HCT116 (cell line): ENCODE data around the gene OR2A12. TPM values are rescaled to one million over a fixed set of nuclear protein-coding genes. Genes with fewer than 3 reads are reported as not detected.

ENCODE experiments used
- ATAC-seq: fragments of 200-7000 bp; cut with Tn5 transposase; 2 replicates; pipeline ENCODE4 v1.9.1; 2020; ENCODE audit warnings: mild to moderate bottlenecking, moderate library complexity
- BruUV-seq: library from RNA; stranded (reverse); fragments of 400-500 nt; replicated peaks from 2 replicates; lab custom pipeline; 2021; lab: Mats Ljungman, UMichigan
- CTCF ChIA-PET: fragments of 300-600 bp; sonication (Branson Sonifier 250); formaldehyde crosslinking; loops from one replicate; lab custom pipeline; 2021; ENCODE audit warnings: antibody characterized with exemption; lab: Charles Lee
- POLR2A ChIA-PET: fragments of 300-600, 350-600 bp; sonication (Branson Sonifier 250); formaldehyde crosslinking; loops from one replicate; lab custom pipeline; 2021; ENCODE audit warnings: antibody characterized with exemption; lab: Charles Lee
- RAD21 ChIA-PET, 2 experiments: fragments of 300-600 bp; sonication (Branson Sonifier 250); formaldehyde crosslinking; loops; one replicate each; lab custom pipeline; 2023; ENCODE audit warnings: low total read pairs in 2 of 2; ENCODE audit not compliant: uncharacterized antibody in 2 of 2, unreplicated experiment in 2 of 2, low non-redundant PET in 1 of 2; lab: Charles Lee
- DNase-seq: peaks from one replicate; pipeline ENCODE4 v3.0.0-alpha.2; 2010; ENCODE audit warnings: low read depth, low spot score
- H2AFZ ChIP-seq: fragments of 200-600 bp; shearing (Covaris generic), sonication (generic); 2 replicates; pipeline ENCODE4 v1.6.1; 2017; ENCODE audit warnings: low read depth, mixed run types, mixed read lengths, antibody characterized with exemption, low read length; ENCODE audit not compliant: poor library complexity, severe bottlenecking
- H3K27ac ChIP-seq: 2 replicates; pipeline ENCODE4 v1.5.1; 2012; ENCODE audit warnings: low read depth, low read length
- H3K27me3 ChIP-seq: fragments of 200-600 bp; sonication (generic); 2 replicates; pipeline ENCODE4 v1.6.1; 2016; ENCODE audit warnings: mixed run types, low read length, mixed read lengths; ENCODE audit not compliant: insufficient read depth
- H3K36me3 ChIP-seq, 2 experiments: fragments of 200-500 bp in 1 of 2; fragments of 200-600 bp in 1 of 2; sonication (Bioruptor generic) in 1 of 2; sonication (generic) in 1 of 2; 2 replicates each; pipeline versions ENCODE4 v1.5.1 to v1.6.1; 2014 to 2016; ENCODE audit warnings: low read length in 2 of 2, inconsistent platforms in 1 of 2, mixed read lengths in 1 of 2, mixed run types in 1 of 2; ENCODE audit not compliant: insufficient read depth in 2 of 2, control insufficient read depth in 1 of 2
- H3K4me1 ChIP-seq, 2 experiments: fragments of 200-600 bp in 1 of 2; sonication (generic) in 1 of 2; 2 replicates each; pipeline versions ENCODE4 v1.5.1 to v1.6.1; 2012 to 2017; ENCODE audit warnings: low read length in 2 of 2, inconsistent platforms in 1 of 2, mild to moderate bottlenecking in 1 of 2, mixed read lengths in 1 of 2, mixed run types in 1 of 2, moderate library complexity in 1 of 2; ENCODE audit not compliant: insufficient read depth in 2 of 2, control insufficient read depth in 1 of 2
- H3K4me2 ChIP-seq: fragments of 200-600 bp; sonication (generic); 2 replicates; pipeline ENCODE4 v1.6.1; 2017; ENCODE audit warnings: mixed run types, low read length, mixed read lengths
- H3K4me3 ChIP-seq, 2 experiments: fragments of 200-600 bp in 1 of 2; sonication (generic) in 1 of 2; replicated peaks in 1 of 2; 2 replicates each; pipeline ENCODE4 v1.5.1; 2011 to 2016; ENCODE audit warnings: low read length in 2 of 2, control low read depth in 1 of 2, low read depth in 1 of 2, mild to moderate bottlenecking in 1 of 2, mixed read lengths in 1 of 2, mixed run types in 1 of 2
- H3K79me2 ChIP-seq: fragments of 200-600 bp; sonication (generic); 2 replicates; pipeline ENCODE4 v1.6.1; 2017; ENCODE audit warnings: mild to moderate bottlenecking, mixed run types, low read length, moderate library complexity, mixed read lengths; ENCODE audit not compliant: insufficient read depth
- H3K9ac ChIP-seq: fragments of 200-600 bp; sonication (generic); 2 replicates; pipeline ENCODE4 v1.6.1; 2016; ENCODE audit warnings: low read length, mixed read lengths
- H3K9me2 ChIP-seq: fragments of 200-600 bp; sonication (generic), shearing (Covaris generic); 2 replicates; pipeline ENCODE4 v1.6.1; 2017; ENCODE audit warnings: mixed run types, mild to moderate bottlenecking, moderate library complexity; ENCODE audit not compliant: insufficient read depth
- H3K9me3 ChIP-seq, 2 experiments: fragments of 200-500 bp in 1 of 2; fragments of 200-600 bp in 1 of 2; sonication (Bioruptor generic) in 1 of 2; sonication (generic) in 1 of 2; 2 replicates each; pipeline ENCODE4 v1.6.1; 2014 to 2017; ENCODE audit warnings: low read length in 2 of 2, mixed read lengths in 2 of 2, inconsistent platforms in 1 of 2, low read depth in 1 of 2, mild to moderate bottlenecking in 1 of 2, mixed run types in 1 of 2, moderate library complexity in 1 of 2; ENCODE audit not compliant: control insufficient read depth in 1 of 2, insufficient read depth in 1 of 2
- H4K20me1 ChIP-seq: fragments of 200-600 bp; sonication (generic), shearing (Covaris generic); 2 replicates; pipeline ENCODE4 v1.6.1; 2017; ENCODE audit warnings: mixed run types, mild to moderate bottlenecking, moderate library complexity; ENCODE audit not compliant: insufficient read depth
- CTCF ChIP-seq, 3 experiments: fragments of 200-600 bp in 1 of 3; sonication (generic) in 1 of 3; IDR thresholded peaks in 2 of 3; conservative IDR thresholded peaks in 1 of 3; 2 replicates each; pipeline ENCODE4 v1.5.1; 2012 to 2017; ENCODE audit warnings: low read depth in 2 of 3, low read length in 2 of 3, antibody characterized with exemption in 1 of 3, borderline replicate concordance in 1 of 3, control low read depth in 1 of 3, mild to moderate bottlenecking in 1 of 3, mixed read lengths in 1 of 3, mixed run types in 1 of 3, moderate library complexity in 1 of 3; ENCODE audit not compliant: insufficient read depth in 1 of 3
- EGR1 ChIP-seq: IDR thresholded peaks from 2 replicates; pipeline ENCODE4 v1.6.1; 2012; ENCODE audit warnings: low read depth
- ELF1 ChIP-seq: IDR thresholded peaks from 2 replicates; pipeline ENCODE4 v1.6.1; 2012; ENCODE audit warnings: low read depth, borderline replicate concordance
- EZH2 ChIP-seq: fragments of 200-600 bp; sonication (generic); IDR thresholded peaks from 2 replicates; pipeline ENCODE4 v1.6.1; 2017; ENCODE audit warnings: antibody characterized with exemption, mixed run types
- EZH2phosphoT487 ChIP-seq: fragments of 200-600 bp; IDR thresholded peaks from 2 replicates; pipeline ENCODE4 v1.6.1; 2018; ENCODE audit warnings: antibody characterized with exemption, borderline replicate concordance
- FOSL1 ChIP-seq: IDR thresholded peaks from 2 replicates; pipeline ENCODE4 v1.6.1; 2012; ENCODE audit warnings: low read depth
- JUND ChIP-seq: IDR thresholded peaks from 2 replicates; pipeline ENCODE4 v1.6.1; 2012
- POLR2A ChIP-seq: IDR thresholded peaks from 2 replicates; pipeline ENCODE4 v1.7.0; 2011; ENCODE audit warnings: borderline replicate concordance; ENCODE audit not compliant: insufficient read depth, insufficient read length; ENCODE audit errors: extremely low read depth
- RAD21 ChIP-seq: IDR thresholded peaks from 2 replicates; pipeline ENCODE4 v1.6.1; 2012; ENCODE audit warnings: low read depth, mild to moderate bottlenecking
- SIN3A ChIP-seq: IDR thresholded peaks from 2 replicates; pipeline ENCODE4 v1.6.1; 2012; ENCODE audit warnings: low read depth
- SP1 ChIP-seq: IDR thresholded peaks from 2 replicates; pipeline ENCODE4 v1.6.1; 2012; ENCODE audit warnings: low read depth
- SRF ChIP-seq: IDR thresholded peaks from 2 replicates; pipeline ENCODE4 v1.6.1; 2012; ENCODE audit warnings: low read depth
- TCF7L2 ChIP-seq: IDR thresholded peaks from 2 replicates; pipeline ENCODE4 v1.7.0; 2011; ENCODE audit warnings: borderline replicate concordance, inconsistent platforms; ENCODE audit not compliant: insufficient read depth, insufficient read length; ENCODE audit errors: extremely low read depth
- ZNF274 ChIP-seq: fragments of 200-500 bp; sonication (Bioruptor generic); IDR thresholded peaks from 2 replicates; pipeline ENCODE4 v1.6.1; 2014; ENCODE audit warnings: mild to moderate bottlenecking, low read depth, low read length, inconsistent platforms
- intact Hi-C: fragments of 100-400 bp; cut with micrococcal nuclease; formaldehyde crosslinking; loops from 2 replicates; pipeline ENCODE4 v1.10.0; 2022
- total RNA-seq: library from RNA; stranded (reverse); gene quantifications from one replicate; pipeline ENCODE4 v1.2.1, GENCODE V29; 2021; ENCODE audit not compliant: unreplicated experiment
- TF ChIP-seq, protein P1 (sequence below): IDR thresholded peaks from 2 replicates; pipeline ENCODE4 v1.6.1; 2012
- TF ChIP-seq, protein P2 (sequence below): IDR thresholded peaks from 2 replicates; pipeline ENCODE4 v1.6.1; 2012

Gene OR2A12
- total RNA-seq, 1 experiment from 2014 or later, result not detected

DNA sequence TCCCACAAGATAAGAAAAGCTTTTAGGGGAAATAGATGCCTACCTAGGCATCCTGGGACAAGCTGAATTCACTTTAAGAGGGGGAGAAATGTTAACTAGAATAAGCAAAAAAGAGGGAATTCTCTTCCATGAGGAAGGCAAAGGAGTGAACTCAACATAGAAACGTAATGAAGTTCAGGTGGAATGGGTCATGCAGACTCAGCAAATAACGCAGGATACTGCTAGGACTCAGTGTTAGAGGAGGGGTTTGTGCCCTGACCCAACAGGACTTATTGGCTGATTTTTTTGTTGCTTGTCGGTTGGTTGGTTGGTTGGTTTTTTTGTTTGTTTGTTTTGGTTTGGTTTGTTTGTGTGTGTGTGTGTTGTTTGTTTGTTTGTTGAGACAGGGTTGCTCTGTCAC lies 46.2 kb downstream of the OR2A12 start:
- no peaks in the 10 kb centered on the region for H3K9me3 ChIP-seq
- no peak overlapping the region for H3K9ac ChIP-seq
- ChIA-PET POLR2A (no interaction called here), CTCF (no interaction called here), RAD21 (no interaction called here)
- intact Hi-C loops, result no loop called here
- no peaks in the 10 kb centered on the region for H3K9me2 ChIP-seq
- DNase-seq, result no peak
- no peak overlapping the region for H3K27ac ChIP-seq
- H4K20me1 ChIP-seq, result no peaks in the 10 kb centered on the region
- no TSS peak for BruUV-seq
- TF ChIP-seq TCF7L2 (no peak), ELF1 (no peak), RAD21 (no peak), EGR1 (no peak), JUND (no peak), ZNF274 (no peak), SIN3A (no peak), FOSL1 (no peak), SRF (no peak), POLR2A (no peak), EZH2 (no peak), EZH2phosphoT487 (no peak), SP1 (no peak), CTCF (IDR thresholded peaks at IDR 0.05 in 2 of 3, conservative IDR thresholded peaks at IDR 0.05 in 1 of 3; ENCODE audit: borderline replicate concordance in 1 of 3, insufficient read depth in 1 of 3, low read depth in 2 of 3, low read length in 2 of 3) (no peak)
- TF ChIP-seq, protein P1, sequence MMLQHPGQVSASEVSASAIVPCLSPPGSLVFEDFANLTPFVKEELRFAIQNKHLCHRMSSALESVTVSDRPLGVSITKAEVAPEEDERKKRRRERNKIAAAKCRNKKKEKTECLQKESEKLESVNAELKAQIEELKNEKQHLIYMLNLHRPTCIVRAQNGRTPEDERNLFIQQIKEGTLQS, result no peak
- TF ChIP-seq, protein P2, sequence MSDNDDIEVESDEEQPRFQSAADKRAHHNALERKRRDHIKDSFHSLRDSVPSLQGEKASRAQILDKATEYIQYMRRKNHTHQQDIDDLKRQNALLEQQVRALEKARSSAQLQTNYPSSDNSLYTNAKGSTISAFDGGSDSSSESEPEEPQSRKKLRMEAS, result no peak
- H3K4me2 ChIP-seq, result no peak overlapping the region
- no peak overlapping the region for H2AFZ ChIP-seq
- no peak overlapping the region for H3K4me3 ChIP-seq
- H3K79me2 ChIP-seq, result no peaks in the 10 kb centered on the region
- ATAC-seq, result no peak
- H3K36me3 ChIP-seq, result no peaks in the 10 kb centered on the region
- no peaks in the 10 kb centered on the region for H3K27me3 ChIP-seq
- H3K4me1 ChIP-seq, result no peaks in the 10 kb centered on the region
